Activated CD4-positive, alpha-beta T cell treated with anti-CD3 and anti-CD28 coated beads, Interleukin-2, Interleukin-4, amounts not matched to agents 100 ng/mL and 50 ng/mL, durations not matched to agents 16 hours and 8 hours (primary cell): ENCODE data around the gene PRPF40B.

Experiments used
- DNase-seq: peaks from one replicate; pipeline ENCODE4 v3.0.0-alpha.2; 2020; ENCODE audit warnings: low spot score

Gene PRPF40B

DNA sequence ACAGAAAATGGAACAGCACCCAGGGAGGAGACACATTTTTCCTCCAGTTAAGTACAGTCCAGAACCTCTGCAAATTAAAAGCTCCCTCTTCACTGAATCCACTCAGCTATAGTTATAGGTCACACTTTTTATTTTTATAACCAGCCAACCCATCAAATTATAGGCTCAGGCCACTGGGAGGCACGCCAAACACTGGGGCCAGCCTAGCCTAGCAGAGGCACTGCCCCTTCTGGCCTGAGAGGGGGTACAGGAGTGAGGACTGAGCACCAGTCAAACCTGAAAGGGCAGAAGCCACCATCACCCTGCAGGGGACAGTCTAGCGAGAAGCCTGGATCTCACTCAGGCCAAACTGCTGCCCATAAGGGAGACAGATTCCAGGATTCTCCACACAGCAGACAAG, 64.6 kb downstream of the PRPF40B start:
- no peak for DNase-seq

DNA sequence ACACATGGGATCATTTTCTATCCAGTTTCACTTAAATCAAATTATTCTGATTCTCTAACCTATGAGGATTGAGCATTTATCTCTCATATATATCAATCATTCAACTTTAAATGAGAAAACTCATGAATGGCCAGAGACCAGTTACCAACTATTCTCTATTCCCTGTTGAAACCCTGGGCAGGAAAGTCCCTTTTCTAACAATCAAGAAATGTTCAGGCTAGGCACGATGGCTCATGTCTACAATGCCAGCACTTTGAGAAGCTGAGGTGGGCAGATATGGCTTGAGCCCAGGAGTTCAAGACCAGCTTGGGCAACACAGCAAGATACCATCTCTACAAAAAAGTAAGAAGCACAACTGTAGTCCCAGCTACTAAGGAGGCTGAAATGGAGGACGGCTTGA, 65.9 kb downstream of the PRPF40B start:
- no peak for DNase-seq

DNA sequence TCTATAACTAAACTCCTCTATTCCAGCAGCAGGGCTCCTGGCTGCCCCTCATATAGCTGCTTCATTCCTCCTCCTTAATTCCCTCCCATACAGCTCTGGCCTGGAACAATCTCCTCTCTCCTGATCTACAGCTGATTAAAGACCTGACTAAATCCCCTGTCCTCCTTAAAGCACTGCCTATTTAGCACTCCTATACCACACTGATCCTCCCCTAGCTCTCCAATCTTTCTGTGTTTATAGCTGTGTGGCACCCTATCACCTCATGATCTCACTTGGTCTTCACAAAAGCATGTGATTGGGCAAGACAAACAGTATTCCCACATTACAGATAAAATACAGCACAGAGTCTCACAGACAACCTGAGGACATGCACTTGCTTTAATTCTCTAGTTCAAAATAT, 66.4 kb downstream of the PRPF40B start:
- no peak for DNase-seq

- no peak for DNase-seq
Measured at GRCh38 chr12:49692851-49693250, 69.5 kb downstream of the PRPF40B start.

- DNase-seq, result no peak
Measured at GRCh38 chr12:49693931-49694444, 70.6 kb downstream of the PRPF40B start.
